HG03108 (cell line): ENCODE results near the gene GMPR2.

Experiments
- ATAC-seq: cut with Tn5 transposase; IDR thresholded peaks from one replicate; pipeline ENCODE4 v1.9.1; 2021; ENCODE audit warnings: moderate library complexity; ENCODE audit not compliant: unreplicated experiment

GMPR2 gene

GRCh38 chr14:24232645-24233537, at the start of gene GMPR2:
TSS of gene GMPR2 (plus strand) at chr14:24232929. CDS start at chr14:24233254, 325 bp downstream.
- ATAC-seq, result peak; percentile 37

GRCh38 chr14:24183014-24183481, 49.7 kb upstream of the GMPR2 start:
- no peak for ATAC-seq

DNA sequence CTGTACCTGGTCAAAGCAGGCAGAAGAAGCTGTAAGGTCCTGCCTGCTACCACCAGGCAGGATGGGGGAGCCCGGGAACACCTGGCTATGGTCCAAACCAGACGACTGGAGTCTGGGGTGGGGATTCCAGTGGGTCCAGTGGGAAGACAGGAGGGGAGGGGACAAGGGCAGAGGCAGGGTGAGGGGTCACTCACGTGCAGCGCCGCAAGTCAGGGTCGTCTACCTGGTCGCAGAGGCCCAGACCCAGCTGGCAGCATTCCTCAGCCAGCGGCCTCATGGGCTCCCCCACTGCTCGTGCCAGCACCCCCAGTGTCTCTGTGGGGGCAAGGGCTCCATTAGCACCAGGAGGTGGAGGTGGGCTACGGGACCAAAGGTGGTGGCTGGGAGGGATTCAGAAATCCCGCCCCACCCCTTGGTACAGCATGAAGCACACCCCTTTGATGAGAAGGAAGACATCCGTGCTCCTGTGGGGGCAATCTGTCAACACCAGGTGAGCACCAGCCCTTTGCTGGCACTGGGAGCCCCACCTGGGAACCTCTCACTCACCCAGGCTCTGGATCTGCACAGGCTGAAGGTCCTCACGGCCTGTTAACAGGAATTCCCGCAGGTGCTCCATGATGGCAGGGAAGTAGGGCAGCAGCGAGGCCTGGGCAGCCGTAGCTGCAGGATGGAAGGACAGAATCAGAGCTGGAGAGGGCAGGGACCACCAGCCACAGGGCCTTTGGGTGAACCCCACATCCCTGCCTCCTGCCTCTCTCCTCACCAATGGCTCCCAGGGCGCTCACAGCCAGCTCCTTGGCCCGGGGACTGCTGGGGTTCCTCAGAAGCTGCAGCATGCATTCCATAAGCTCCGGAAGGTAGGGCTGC, 48.4 kb upstream of the GMPR2 start:
- no peak for ATAC-seq

DNA sequence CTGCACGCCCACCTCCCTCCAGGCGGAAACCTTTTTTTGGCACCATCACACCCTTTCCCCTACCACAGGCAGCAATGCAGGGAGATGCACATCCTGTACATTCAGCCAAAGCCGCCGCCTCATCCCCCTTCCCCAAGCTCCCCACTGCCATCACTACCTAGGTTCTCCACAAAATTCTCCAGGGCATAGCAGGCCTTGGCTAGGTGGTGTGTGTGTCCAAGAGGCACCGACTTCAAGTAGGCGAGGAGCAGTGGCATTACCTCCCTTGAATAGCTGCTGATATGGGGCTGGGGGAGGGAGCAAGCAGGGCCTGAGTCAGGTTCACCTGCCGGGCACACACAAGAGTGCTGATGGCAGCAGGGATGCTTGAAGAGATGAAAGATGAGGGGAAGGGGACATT, 47.7 kb upstream of the GMPR2 start:
- ATAC-seq, result no peak

DNA sequence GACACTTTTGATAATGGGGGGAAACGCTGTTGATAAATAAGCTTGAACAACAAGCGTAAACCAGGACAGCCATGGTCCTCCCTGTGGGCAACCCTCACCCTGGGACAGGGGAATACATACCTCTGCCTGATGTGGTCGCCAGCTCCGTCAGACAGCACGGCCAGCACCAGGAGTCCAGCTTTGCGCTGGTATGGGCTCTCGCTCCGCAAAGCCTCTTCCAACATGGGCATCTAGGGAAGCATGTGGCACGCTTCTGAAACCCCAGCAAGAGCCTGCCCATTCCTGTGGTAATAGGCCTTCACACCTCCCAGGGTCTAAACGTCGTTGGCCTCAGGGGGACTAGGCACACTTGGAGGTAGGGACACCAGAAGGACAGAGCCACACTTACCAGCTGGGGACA, 47.0 kb upstream of the GMPR2 start:
- no peak for ATAC-seq

GRCh38 chr14:24186831-24187538, 45.7 kb upstream of the GMPR2 start:
- ATAC-seq, result no peak

GRCh38 chr14:24187539-24187915, 45.2 kb upstream of the GMPR2 start:
- ATAC-seq, result no peak

- peak; percentile 84 for ATAC-seq
These were observed 44.3 kb upstream of the GMPR2 start, which contains the start of gene IPO4 for GRCh38 chr14:24188251-24189058. TSS of gene IPO4 (minus strand) at chr14:24188816. CDS start at chr14:24188787, 29 bp downstream.

GRCh38 chr14:24189059-24189375, 43.7 kb upstream of the GMPR2 start:
- no peak for ATAC-seq

- no peak for ATAC-seq
These were observed 43.3 kb upstream of the GMPR2 start for GRCh38 chr14:24189460-24189859.

DNA sequence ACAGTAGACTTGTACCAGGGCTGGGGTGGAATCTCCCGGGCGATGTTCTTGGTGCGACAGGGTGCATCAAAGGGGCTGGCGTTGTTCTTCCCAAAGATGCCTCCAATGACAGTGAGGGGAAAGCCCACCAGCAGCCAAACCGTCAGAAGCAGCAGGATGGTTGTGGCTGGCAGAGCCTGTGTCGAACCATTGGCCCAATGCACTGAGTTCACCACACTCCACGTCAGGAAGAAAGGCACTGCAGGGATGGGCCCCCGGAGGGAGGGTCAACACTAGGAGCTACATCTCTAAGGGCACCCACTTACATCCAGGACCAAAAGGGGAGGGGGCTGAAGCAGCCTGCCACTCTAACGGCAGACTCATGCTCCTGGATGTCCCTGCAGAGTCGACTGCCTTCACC, 42.3 kb upstream of the GMPR2 start:
- no peak for ATAC-seq

GRCh38 chr14:24192933-24193332, 39.8 kb upstream of the GMPR2 start:
- ATAC-seq, result no peak

DNA sequence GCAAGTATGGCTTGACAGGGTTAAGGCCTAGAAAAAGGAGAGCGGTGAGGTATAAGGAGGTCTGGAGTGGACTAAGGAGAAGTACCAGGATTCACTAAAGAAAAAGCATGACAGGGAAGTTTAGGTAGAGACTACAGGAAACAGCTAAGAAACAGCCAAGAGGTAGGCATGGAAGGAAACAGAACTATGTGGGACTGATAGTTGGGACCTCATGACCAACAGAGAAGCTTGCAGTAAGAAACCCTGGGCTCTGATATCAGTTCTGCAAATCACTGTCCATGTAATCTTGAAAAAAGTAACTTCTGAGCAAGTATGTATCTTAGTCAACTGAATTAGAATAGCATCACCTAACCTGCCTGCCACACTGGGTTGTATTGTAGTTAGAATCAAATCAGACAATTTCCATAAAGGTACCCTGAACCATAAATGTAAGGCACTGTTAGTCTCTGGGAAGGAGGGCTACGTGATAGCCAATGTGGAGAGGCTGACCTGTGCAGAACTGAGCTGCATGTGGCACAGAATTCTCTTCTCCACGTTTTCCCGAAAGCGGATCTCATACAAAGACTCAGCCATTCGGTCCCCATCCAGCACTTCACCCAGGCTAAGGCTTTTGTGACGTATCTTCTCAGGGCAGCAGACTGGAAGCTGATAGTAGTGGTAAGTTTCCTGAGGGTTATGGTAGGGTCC, 38.4 kb upstream of the GMPR2 start:
- ATAC-seq, result no peak

DNA sequence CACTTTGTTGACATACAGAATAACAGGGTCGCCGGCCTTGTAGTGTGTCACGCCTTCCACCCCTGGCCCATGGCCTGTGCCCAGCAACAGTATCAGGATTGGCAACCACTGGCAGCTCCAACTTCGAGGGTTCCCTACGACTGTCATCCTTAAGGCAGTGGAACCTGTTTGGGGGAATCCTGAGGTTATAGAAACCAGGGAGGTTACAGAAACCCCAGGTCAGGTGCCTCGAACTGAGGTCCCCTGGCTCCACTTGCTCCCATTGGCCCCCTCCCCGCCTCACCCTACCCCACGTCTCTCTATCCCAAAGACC, 37.9 kb upstream of the GMPR2 start:
- no peak for ATAC-seq

DNA sequence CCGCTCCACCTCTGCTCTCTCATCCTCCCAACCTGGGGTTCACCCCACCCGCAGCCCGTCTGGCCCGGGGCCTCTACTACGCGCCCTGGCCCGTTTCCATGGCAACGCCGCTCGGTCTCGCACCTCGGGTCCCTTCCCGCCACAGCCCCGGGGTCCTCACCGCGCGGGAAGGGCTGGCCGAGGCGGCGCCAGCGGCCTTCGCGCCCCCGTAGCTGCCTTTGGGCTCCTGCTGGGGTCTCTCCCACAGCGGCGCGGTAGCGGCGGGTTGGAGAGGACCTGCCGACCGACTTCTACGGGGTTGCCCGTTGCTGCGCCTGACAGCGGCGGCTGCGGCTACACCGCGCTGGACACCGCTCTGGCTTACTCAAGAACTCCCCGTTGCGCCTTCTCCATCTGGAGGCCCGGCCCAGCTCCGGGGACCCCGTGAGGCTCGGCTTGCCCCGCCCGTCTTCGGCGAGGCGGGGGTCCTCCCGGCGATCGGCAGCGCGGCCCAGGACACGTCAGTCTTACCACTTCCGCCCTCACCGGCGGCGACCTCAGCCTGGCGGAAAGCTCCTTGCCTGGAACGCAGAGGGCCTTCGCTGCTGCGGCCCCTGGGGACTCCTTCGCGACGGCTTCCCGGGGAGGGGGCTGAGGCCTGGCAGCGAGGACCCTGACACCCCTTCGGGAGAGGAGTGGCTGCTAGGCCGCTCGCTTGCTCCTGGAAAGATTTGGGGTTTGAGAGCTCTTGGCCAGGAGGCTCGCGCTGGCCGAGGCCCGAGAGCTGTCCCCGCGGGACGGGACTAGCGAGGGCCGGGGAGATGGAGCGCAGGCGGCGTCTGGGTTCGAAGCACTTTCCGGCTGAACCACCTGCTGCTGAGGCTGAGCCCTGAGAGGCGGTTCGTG, 37.3 kb upstream of the GMPR2 start, which contains the start of gene TM9SF1:
Gene TM9SF1 (minus strand): TSS at position 256 of the 885 bp plus-strand sequence. CDS start 422 bp downstream, outside the sequence.
- peak; percentile 80 for ATAC-seq

DNA sequence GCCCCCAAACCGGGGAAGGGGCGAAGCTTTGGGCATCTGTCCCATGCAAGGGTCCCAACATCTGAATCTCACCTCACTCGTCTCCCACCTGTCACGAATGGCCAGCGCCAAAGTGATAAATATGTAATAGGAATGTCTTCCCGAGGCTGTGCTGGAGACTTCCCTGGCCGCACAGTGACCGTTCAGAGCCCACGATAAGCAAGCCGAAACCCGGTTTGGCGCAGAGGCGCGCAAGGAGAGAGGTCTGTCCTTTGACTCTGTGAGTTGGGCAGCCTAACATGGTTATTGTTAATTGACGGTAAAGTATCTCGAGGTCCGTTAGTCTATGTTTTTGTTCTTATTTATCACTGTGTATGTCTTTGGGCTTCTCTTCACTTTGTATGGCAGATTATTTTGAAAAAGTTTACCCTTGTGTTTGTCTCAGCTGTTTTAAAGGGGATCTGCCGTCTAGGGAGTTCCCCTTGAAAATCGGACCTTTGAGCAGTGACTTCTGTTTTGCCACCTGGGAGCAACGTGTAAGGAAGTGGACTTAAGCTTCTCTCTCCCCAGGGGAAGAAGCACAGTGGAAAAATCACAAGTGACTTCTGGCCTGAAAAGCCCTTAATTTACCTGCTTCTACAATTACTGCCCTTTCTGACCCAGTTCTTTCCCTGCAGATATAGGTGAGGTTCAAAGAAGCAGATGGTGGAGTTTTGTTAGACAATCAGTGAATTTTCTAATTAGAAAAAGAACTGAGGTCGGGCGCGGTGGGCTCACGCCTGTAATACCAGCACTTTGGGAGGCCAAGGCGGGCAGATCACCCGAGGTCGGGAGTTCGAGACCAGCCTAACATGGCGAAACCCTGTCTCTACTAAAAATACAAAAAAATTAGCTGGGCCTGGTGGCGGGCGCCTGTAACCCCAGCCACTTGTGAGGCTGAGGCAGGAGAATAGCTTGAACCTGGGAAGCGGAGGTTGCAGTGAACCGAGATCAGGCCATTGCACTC, 36.4 kb upstream of the GMPR2 start:
- peak; percentile 27 for ATAC-seq

GRCh38 chr14:24197056-24197450, 35.7 kb upstream of the GMPR2 start:
- ATAC-seq, result no peak
